GM23338 (cell line): Measurements from ENCODE around the gene SEC22A. TPM values are rescaled to one million over a fixed set of nuclear protein-coding genes. Genes with fewer than 3 reads are reported as not detected.

Source experiments
- ATAC-seq: fragments of 200-7000 bp; cut with Tn5 transposase; 3 replicates; pipeline ENCODE4 v1.9.1; 2020
- DNase-seq: peaks from one replicate; pipeline ENCODE4 v3.0.0-alpha.2; 2015; ENCODE audit warnings: low spot score
- H2AFZ ChIP-seq: fragments of 200-600 bp; sonication (generic); 2 replicates; pipeline ENCODE4 v1.8.0; 2016; ENCODE audit warnings: antibody characterized with exemption, mild to moderate bottlenecking, moderate library complexity
- H3F3A ChIP-seq: fragments of 200-600 bp; sonication (generic); replicated peaks from 2 replicates; pipeline ENCODE4 v1.8.0; 2017; ENCODE audit warnings: antibody characterized with exemption, mixed run types, low read depth
- H3K27ac ChIP-seq: fragments of 200-600 bp; sonication (generic); 2 replicates; pipeline ENCODE4 v1.6.1; 2016; ENCODE audit warnings: low read depth
- H3K27me3 ChIP-seq: fragments of 200-600 bp; sonication (generic); 2 replicates; pipeline ENCODE4 v1.8.0; 2016; ENCODE audit warnings: mild to moderate bottlenecking, mixed run types, moderate library complexity; ENCODE audit not compliant: insufficient read depth
- H3K36me3 ChIP-seq: fragments of 200-600 bp; sonication (generic); 2 replicates; pipeline ENCODE4 v1.8.0; 2016; ENCODE audit warnings: mild to moderate bottlenecking; ENCODE audit not compliant: insufficient read depth
- H3K4me1 ChIP-seq: fragments of 200-600 bp; sonication (generic); 2 replicates; pipeline ENCODE4 v1.8.0; 2016; ENCODE audit warnings: mild to moderate bottlenecking, moderate library complexity; ENCODE audit not compliant: insufficient read depth
- H3K4me2 ChIP-seq: fragments of 200-600 bp; sonication (generic); 2 replicates; pipeline ENCODE4 v1.7.1; 2017; ENCODE audit warnings: mixed run types
- H3K4me3 ChIP-seq: fragments of 200-600 bp; sonication (generic); 2 replicates; pipeline ENCODE4 v1.6.1; 2016; ENCODE audit warnings: mixed run types
- H3K79me2 ChIP-seq: fragments of 200-600 bp; sonication (generic); replicated peaks from 2 replicates; pipeline ENCODE4 v1.8.0; 2017; ENCODE audit warnings: mild to moderate bottlenecking; ENCODE audit not compliant: insufficient read depth
- H3K9me2 ChIP-seq: fragments of 200-600 bp; sonication (generic); 2 replicates; pipeline ENCODE4 v1.8.0; 2017; ENCODE audit not compliant: insufficient read depth
- H4K20me1 ChIP-seq: fragments of 200-600 bp; sonication (generic); replicated peaks from 2 replicates; pipeline ENCODE4 v1.8.0; 2017; ENCODE audit warnings: mild to moderate bottlenecking; ENCODE audit not compliant: insufficient read depth
- H3K27ac Mint-ChIP-seq: 2 replicates; pipeline ENCODE4 v1.8.0; 2020; ENCODE audit warnings: inconsistent platforms, mild to moderate bottlenecking, moderate library complexity, mixed read lengths
- H3K27me3 Mint-ChIP-seq: 3 replicates; pipeline ENCODE4 v1.8.0; 2022; ENCODE audit warnings: low read depth, mild to moderate bottlenecking, moderate library complexity, mixed read lengths, inconsistent platforms; ENCODE audit not compliant: insufficient read depth, poor library complexity
- H3K36me3 Mint-ChIP-seq: 3 replicates; pipeline ENCODE4 v1.8.0; 2021; ENCODE audit warnings: low read depth, mild to moderate bottlenecking, inconsistent platforms, moderate library complexity, mixed read lengths
- H3K4me1 Mint-ChIP-seq: 3 replicates; pipeline ENCODE4 v1.8.0; 2020; ENCODE audit warnings: mild to moderate bottlenecking, inconsistent platforms, mixed read lengths
- H3K4me3 Mint-ChIP-seq: 3 replicates; pipeline ENCODE4 v1.8.0; 2021; ENCODE audit warnings: moderate library complexity, mild to moderate bottlenecking, inconsistent platforms, mixed read lengths
- H3K9me3 Mint-ChIP-seq: 3 replicates; pipeline ENCODE4 v1.8.0; 2020; ENCODE audit warnings: moderate library complexity, mild to moderate bottlenecking, inconsistent platforms, mixed read lengths
- CTCF ChIP-seq, 2 experiments: fragments of 200-600 bp in 1 of 2; sonication (generic) in 1 of 2; conservative IDR thresholded peaks; 2 replicates each; pipeline versions ENCODE4 v1.5.1 to v1.6.1; 2016 to 2017; ENCODE audit warnings: antibody characterized with exemption in 2 of 2, low read depth in 2 of 2, mild to moderate bottlenecking in 2 of 2, moderate library complexity in 1 of 2
- ETS1 ChIP-seq: IDR thresholded peaks from 2 replicates; pipeline ENCODE4 v1.6.1; 2016; ENCODE audit warnings: antibody characterized with exemption
- EZH2 ChIP-seq: fragments of 200-600 bp; sonication (generic); IDR thresholded peaks from one replicate; pipeline ENCODE4 v1.8.0; 2017; ENCODE audit warnings: antibody characterized with exemption, mild to moderate bottlenecking, low read depth; ENCODE audit not compliant: unreplicated experiment
- NANOG ChIP-seq: IDR thresholded peaks from 2 replicates; pipeline ENCODE4 v1.6.1; 2016; ENCODE audit warnings: antibody characterized with exemption, borderline replicate concordance
- STAT1 ChIP-seq: IDR thresholded peaks from one replicate; pipeline ENCODE4 v1.6.1; 2016; ENCODE audit warnings: antibody characterized with exemption; ENCODE audit not compliant: unreplicated experiment
- ZNF114 ChIP-seq: fragments of 250-450 bp; sonication (Bioruptor Pico); IDR thresholded peaks from 2 replicates; pipeline ENCODE4 v1.5.0; 2020; ENCODE audit warnings: mild to moderate bottlenecking, moderate library complexity
- ZNF462 ChIP-seq: fragments of 250-450 bp; sonication (Bioruptor Pico); IDR thresholded peaks from 2 replicates; pipeline ENCODE4 v1.5.0; 2020; ENCODE audit warnings: mild to moderate bottlenecking, moderate library complexity
- polyA plus RNA-seq: library from polyadenylated mRNA; unstranded; fragments of >200 nt; fragmentation: Nextera tagmentation; extraction: Ambion mirVana; gene quantifications from 2 replicates; pipeline ENCODE4 v1.2.1, GENCODE V29; 2016
- total RNA-seq: library from RNA; depleted of rRNA; stranded (reverse); fragments of >200 nt; shearing (Covaris generic); gene quantifications from 2 replicates; pipeline ENCODE4 v1.2.3, GENCODE V29; 2014
- TF ChIP-seq, protein P1 (sequence below): IDR thresholded peaks from one replicate; pipeline ENCODE4 v1.6.1; 2018; ENCODE audit warnings: antibody characterized with exemption; ENCODE audit not compliant: unreplicated experiment

Gene SEC22A
- total and polyA plus RNA-seq, 2 experiments from 2014 or later = 11.2 to 24.1 TPM

DNA sequence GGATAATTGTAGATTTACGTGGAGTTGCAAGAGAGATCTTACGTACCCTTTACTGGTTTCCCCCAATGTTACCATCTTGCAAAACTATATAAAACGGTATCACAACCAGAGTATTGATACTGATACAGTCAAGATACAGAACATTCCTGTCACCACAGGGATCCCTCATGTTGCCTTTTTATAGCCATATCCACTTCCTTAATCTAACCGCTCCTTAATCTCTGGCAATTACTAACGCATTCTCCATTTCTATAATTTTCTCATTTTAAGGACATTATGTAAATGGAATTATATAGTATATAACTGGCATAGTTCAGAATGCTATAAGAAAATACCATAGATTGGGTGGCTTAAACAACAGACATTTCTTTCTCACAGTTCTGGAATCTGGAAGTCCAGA lies 61.1 kb downstream of the SEC22A start:
- no peak for TF ChIP-seq NANOG
- TF ChIP-seq STAT1 = no peak
- no peak for TF ChIP-seq ZNF462 (CRISPR knock-in tag)
- no peak for TF ChIP-seq ZNF114 (CRISPR knock-in tag)
- TF ChIP-seq, protein P1, sequence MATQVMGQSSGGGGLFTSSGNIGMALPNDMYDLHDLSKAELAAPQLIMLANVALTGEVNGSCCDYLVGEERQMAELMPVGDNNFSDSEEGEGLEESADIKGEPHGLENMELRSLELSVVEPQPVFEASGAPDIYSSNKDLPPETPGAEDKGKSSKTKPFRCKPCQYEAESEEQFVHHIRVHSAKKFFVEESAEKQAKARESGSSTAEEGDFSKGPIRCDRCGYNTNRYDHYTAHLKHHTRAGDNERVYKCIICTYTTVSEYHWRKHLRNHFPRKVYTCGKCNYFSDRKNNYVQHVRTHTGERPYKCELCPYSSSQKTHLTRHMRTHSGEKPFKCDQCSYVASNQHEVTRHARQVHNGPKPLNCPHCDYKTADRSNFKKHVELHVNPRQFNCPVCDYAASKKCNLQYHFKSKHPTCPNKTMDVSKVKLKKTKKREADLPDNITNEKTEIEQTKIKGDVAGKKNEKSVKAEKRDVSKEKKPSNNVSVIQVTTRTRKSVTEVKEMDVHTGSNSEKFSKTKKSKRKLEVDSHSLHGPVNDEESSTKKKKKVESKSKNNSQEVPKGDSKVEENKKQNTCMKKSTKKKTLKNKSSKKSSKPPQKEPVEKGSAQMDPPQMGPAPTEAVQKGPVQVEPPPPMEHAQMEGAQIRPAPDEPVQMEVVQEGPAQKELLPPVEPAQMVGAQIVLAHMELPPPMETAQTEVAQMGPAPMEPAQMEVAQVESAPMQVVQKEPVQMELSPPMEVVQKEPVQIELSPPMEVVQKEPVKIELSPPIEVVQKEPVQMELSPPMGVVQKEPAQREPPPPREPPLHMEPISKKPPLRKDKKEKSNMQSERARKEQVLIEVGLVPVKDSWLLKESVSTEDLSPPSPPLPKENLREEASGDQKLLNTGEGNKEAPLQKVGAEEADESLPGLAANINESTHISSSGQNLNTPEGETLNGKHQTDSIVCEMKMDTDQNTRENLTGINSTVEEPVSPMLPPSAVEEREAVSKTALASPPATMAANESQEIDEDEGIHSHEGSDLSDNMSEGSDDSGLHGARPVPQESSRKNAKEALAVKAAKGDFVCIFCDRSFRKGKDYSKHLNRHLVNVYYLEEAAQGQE = no peak
- no peak for TF ChIP-seq EZH2
- TF ChIP-seq ETS1 = no peak
- TF ChIP-seq CTCF (conservative IDR thresholded peaks at IDR 0.05; ENCODE audit: low read depth in 2 of 2) = no peak

More for the DNA sequence above, 61.1 kb downstream of the SEC22A start:
- Histone ChIP-seq H3K27me3 (no peaks in the 10 kb centered on the region), H3K9me2 (no peaks in the 10 kb centered on the region), H3K79me2 (no peaks in the 10 kb centered on the region), H2AFZ (no peak overlapping the region), H3K4me3 (no peak overlapping the region), H3K27ac (no peak overlapping the region), H4K20me1 (no peaks in the 10 kb centered on the region), H3F3A (no peaks in the 10 kb centered on the region), H3K4me1 (peaks cover 3% of the 10 kb centered on the region; the same call in 1 of the 2 replicates), H3K36me3 (no peaks in the 10 kb centered on the region), H3K4me2 (no peak overlapping the region)
- H3K36me3 Mint-ChIP-seq = peaks cover 3% of the 10 kb centered on the region; the same call in 1 of the 3 replicates
- H3K27ac Mint-ChIP-seq = no peak overlapping the region
- H3K9me3 Mint-ChIP-seq = no peaks in the 10 kb centered on the region
- no peaks in the 10 kb centered on the region for H3K27me3 Mint-ChIP-seq
- H3K4me3 Mint-ChIP-seq = no peak overlapping the region
- H3K4me1 Mint-ChIP-seq = peaks cover 5% of the 10 kb centered on the region; the same call in 2 of the 3 replicates
- no peak for ATAC-seq
- no peak for DNase-seq
